Heart right ventricle (tissue), 16 donors: ENCODE data around the gene PHF14. TPM values are rescaled to one million over a fixed set of nuclear protein-coding genes. Genes with fewer than 3 reads are reported as not detected.

ENCODE experiments used
- ATAC-seq, 8 donors: fragments of 200-7000 bp; cut with Tn5 transposase; one replicate each; pipeline ENCODE4 v1.9.1; 2020; ENCODE audit warnings: mild to moderate bottlenecking in 8 of 8, moderate library complexity in 8 of 8, moderate number of reproducible peaks in 1 of 8
- DNase-seq, 2 donors: peaks; one replicate each; pipeline ENCODE4 v3.0.0-alpha.2; 2020
- H3K27ac ChIP-seq, 10 donors: fragments of 200-600 bp; sonication (generic) in 2 of 10; one replicate each; pipeline versions ENCODE4 v1.5.0 to v1.8.0; 2020 to 2022; ENCODE audit warnings: mild to moderate bottlenecking in 3 of 10
- H3K27me3 ChIP-seq, 7 donors: fragments of 200-600 bp; one replicate each; pipeline ENCODE4 v1.8.0; 2021 to 2022; ENCODE audit warnings: mild to moderate bottlenecking in 2 of 7
- H3K36me3 ChIP-seq, 9 donors: fragments of 200-600 bp; sonication (generic) in 1 of 9; one replicate each; pipeline versions ENCODE4 v1.5.0 to v1.8.0; 2020 to 2022; ENCODE audit warnings: mild to moderate bottlenecking in 2 of 9
- H3K4me1 ChIP-seq, 9 donors: fragments of 200-600 bp; sonication (generic) in 1 of 9; one replicate each; pipeline versions ENCODE4 v1.5.0 to v1.8.0; 2020 to 2022; ENCODE audit warnings: mild to moderate bottlenecking in 4 of 9
- H3K4me3 ChIP-seq, 10 donors: fragments of 200-600 bp; sonication (generic) in 2 of 10; one replicate each; pipeline versions ENCODE4 v1.5.0 to v1.8.0; 2020 to 2022; ENCODE audit warnings: mild to moderate bottlenecking in 7 of 10, moderate library complexity in 2 of 10
- H3K9me3 ChIP-seq, 11 donors: fragments of 200-600 bp in 10 of 11; sonication (generic) in 2 of 11; one replicate each; pipeline versions ENCODE4 v1.5.0 to v1.8.0; 2013 to 2022; ENCODE audit warnings: mild to moderate bottlenecking in 2 of 11, control low read depth in 1 of 11, moderate library complexity in 1 of 11
- WGBS, 2 donors: extraction: QIAGEN DNeasy Blood & Tissue Kit; methylation state at CpG; one replicate each; pipeline ENCODE4 v1.1.7; 2013; ENCODE audit warnings: inconsistent platforms in 1 of 2; 5-methylcytosine and 5-hydroxymethylcytosine counted together
- intact Hi-C, 10 donors: fragments of 100-400 bp; cut with DNase I; formaldehyde crosslinking; loops; one replicate each; pipeline versions ENCODE4 v1.11.1 to v1.14.2; 2022
- polyA plus RNA-seq, 2 donors: library from polyadenylated mRNA; stranded (reverse); fragments of 200-250 nt; gene quantifications; one replicate each; pipeline ENCODE4 v1.2.3, GENCODE V29; 2013
- total RNA-seq, 10 donors: library from RNA; stranded (reverse); fragmentation: NEBNext Ultra II Directional in 3 of 10; extraction: Animal tissue kit (Norgen Biotek cat#: 25700) in 3 of 10; gene quantifications; one replicate each; pipeline versions ENCODE4 v1.2.1 to v1.2.4, GENCODE V29; 2021 to 2023
- TF ChIP-seq, protein P1 (sequence below), 9 donors: fragments of 200-600 bp; sonication (generic) in 2 of 9; IDR thresholded peaks; one replicate each; pipeline versions ENCODE4 v1.5.0 to v1.8.0; 2021 to 2022; ENCODE audit warnings: antibody characterized with exemption in 9 of 9, mild to moderate bottlenecking in 5 of 9, moderate library complexity in 1 of 9
- donor health status: Arrhythmogenic right ventricular cardiomyopathy.
- donor health status: ischemic (EF 13 %, LVEDD 7.1; RV severe dilation, severe dysfunction).
- donor health status: healthy with polysubstance abuse.
- donor health status: DM: no; HTN: yes; CAD: no.
- donor health status: DM: no; HTN: no; CAD: no.
- donor health status: ischemic (EF 25% LVEDD 6.9; RV normal size, moderate dysfunction).
- donor health status: ischemic (EF 25% LVEDD 5.7; RV mildly dilated, moderate dysfunction).
- donor health status: healthy.
- donor health status: DM: yes; HTN: yes; CAD: no.
- donor health status: Ischemic cardiomyopathy.
- donor health status: ischemic (EF 35%, LVEDD 5.7; RV mildly dilated, moderate dysfunction).
- donor health status: nonischemic (EF 11% LVEDD 7.7; RV severe dilation, severe dysfunction).
- donor health status: DM: yes; HTN: yes; CAD: no.
- donor health status: PGD.
- donor health status: ischemic (EF 29% LVEDD 5.4; RV normal size, mild dysfunction).
- donor health status: nonischemic (EF 23%, LVEDD 6.1; RV moderate dilation, normal function).

PHF14 gene
- total and polyA plus RNA-seq, 12 donors, result 11.9 to 21.4 (median 14.8) TPM

DNA sequence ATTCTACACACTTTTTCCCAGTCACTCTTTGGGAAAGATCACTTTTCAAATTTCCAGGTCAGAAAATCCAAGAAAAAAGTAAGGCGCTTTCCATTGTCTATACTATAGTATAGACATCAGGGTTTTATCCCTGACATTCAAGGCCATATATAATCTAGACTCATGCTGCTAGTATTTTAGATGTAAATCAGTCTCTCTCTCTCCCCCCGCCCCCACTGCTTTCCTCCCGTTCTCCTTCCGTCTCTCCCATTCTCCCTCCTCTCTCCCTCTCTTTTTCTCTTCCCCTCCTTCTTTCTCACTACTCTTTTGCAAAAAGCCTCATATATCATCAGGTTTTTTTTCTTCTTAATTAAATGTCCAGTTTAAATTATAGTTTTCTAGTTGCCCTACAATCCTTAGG, 154.8 kb downstream of the PHF14 start:
- H3K27me3 ChIP-seq, result no peaks in the 10 kb centered on the region
- TF ChIP-seq, protein P1, sequence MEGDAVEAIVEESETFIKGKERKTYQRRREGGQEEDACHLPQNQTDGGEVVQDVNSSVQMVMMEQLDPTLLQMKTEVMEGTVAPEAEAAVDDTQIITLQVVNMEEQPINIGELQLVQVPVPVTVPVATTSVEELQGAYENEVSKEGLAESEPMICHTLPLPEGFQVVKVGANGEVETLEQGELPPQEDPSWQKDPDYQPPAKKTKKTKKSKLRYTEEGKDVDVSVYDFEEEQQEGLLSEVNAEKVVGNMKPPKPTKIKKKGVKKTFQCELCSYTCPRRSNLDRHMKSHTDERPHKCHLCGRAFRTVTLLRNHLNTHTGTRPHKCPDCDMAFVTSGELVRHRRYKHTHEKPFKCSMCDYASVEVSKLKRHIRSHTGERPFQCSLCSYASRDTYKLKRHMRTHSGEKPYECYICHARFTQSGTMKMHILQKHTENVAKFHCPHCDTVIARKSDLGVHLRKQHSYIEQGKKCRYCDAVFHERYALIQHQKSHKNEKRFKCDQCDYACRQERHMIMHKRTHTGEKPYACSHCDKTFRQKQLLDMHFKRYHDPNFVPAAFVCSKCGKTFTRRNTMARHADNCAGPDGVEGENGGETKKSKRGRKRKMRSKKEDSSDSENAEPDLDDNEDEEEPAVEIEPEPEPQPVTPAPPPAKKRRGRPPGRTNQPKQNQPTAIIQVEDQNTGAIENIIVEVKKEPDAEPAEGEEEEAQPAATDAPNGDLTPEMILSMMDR (IDR thresholded peaks at IDR 0.05), result no peak
- intact Hi-C loops, result no loop called here
- no peak overlapping the region for H3K4me3 ChIP-seq
- H3K36me3 ChIP-seq, result peaks cover 0 to 5% (median 0%) of the 10 kb centered on the region in 9 donors
- 87 to 91% methylated on average over 4 of the region's 4 CpGs for WGBS, 2 donors
- no peak overlapping the region for H3K27ac ChIP-seq
- H3K9me3 ChIP-seq, result no peaks in the 10 kb centered on the region
- DNase-seq (no peak), ATAC-seq (no peak)
- peaks cover 0 to 17% (median 4%) of the 10 kb centered on the region in 9 donors for H3K4me1 ChIP-seq

DNA sequence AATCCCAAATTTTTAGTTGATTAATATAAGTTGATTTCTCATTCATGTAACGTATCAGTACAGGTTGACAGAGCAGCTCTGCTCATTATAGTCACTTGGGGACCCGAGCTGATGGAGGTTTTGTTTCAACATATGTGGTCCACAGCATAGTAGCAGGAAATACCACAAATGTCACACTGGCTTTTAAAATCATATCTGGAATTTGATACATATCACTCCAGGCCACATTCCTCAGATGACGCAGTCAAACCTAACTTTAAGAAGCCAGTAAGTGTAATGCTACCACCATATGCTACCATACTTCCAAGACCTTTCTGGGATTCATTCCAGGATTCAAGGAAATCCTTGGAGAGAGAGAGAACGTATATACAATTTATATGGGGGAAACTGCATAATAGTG, 156.3 kb downstream of the PHF14 start:
- intact Hi-C loops, result no loop called here
- no peak for ATAC-seq

DNA sequence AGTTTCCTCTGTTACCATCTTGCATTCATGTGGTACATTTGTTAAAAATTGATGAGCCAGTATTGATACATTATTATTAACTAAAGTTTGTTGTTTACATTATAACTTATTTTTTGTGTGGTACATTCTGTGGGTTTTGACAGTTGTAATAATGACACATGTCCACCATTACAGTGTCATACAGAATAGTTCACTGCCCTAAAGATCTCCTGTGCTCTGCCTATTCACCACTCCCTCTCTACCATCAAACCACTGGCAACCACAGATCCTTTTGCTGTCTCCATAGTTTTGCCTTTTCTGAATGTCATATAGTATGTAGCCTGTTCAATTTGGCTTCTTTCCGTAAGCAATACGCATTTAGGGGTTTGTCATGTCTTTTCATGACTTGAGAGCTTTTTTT, 156.9 kb downstream of the PHF14 start:
- intact Hi-C loops, result no loop called here
- Histone ChIP-seq H3K4me1 (peaks cover 0 to 17% (median 4%) of the 10 kb centered on the region in 9 donors), H3K9me3 (no peaks in the 10 kb centered on the region), H3K4me3 (no peak overlapping the region), H3K36me3 (peaks cover 0 to 16% (median 0%) of the 10 kb centered on the region in 9 donors), H3K27me3 (no peaks in the 10 kb centered on the region), H3K27ac (no peak overlapping the region)
- DNase-seq (no peak), ATAC-seq (no peak)
- TF ChIP-seq, protein P1 (IDR thresholded peaks at IDR 0.05), result no peak
- WGBS, 2 donors, result 99% methylated on average over 2 of the region's 2 CpGs

More for the DNA sequence above, 156.3 kb downstream of the PHF14 start:
- H3K4me1 ChIP-seq, result peaks cover 0 to 17% (median 4%) of the 10 kb centered on the region in 9 donors
- no peak for DNase-seq
- H3K27ac ChIP-seq, result no peak overlapping the region
- H3K36me3 ChIP-seq, result peaks cover 0 to 10% (median 0%) of the 10 kb centered on the region in 9 donors
- TF ChIP-seq, protein P1 (IDR thresholded peaks at IDR 0.05), result no peak
- no peak overlapping the region for H3K4me3 ChIP-seq
- H3K9me3 ChIP-seq, result no peaks in the 10 kb centered on the region
- 84 to 86% methylated on average over 4 of the region's 4 CpGs for WGBS, 2 donors
- no peaks in the 10 kb centered on the region for H3K27me3 ChIP-seq

DNA sequence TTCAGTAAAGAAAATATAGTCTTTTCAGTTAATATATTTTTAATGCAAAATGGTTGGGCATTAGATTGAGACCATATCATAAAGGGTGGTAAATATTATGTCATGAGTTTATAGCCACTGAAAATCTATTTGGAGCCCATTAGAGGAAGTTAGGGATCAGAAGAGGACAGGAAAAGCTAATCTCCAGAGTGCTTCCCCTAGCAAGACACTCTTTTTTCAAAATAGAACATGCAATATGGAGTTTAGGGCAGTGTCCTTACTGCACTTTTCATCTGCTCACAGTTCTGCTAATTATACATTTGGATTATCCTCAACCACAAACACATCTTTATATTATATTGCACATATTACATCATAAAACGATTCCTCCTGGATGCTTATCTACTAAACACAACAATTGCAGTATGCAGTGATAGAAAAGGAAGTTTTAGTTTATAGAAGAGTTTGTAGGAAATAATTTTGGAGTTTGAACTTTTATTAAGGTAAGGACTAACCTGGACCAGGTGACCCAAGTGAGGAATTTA, 159.8 kb downstream of the PHF14 start:
- Histone ChIP-seq H3K27me3 (no peaks in the 10 kb centered on the region), H3K36me3 (peaks cover 0 to 22% (median 0%) of the 10 kb centered on the region in 9 donors), H3K27ac (no peak overlapping the region), H3K4me3 (no peak overlapping the region), H3K4me1 (peaks cover 0 to 6% (median 0%) of the 10 kb centered on the region in 9 donors), H3K9me3 (no peaks in the 10 kb centered on the region)
- no peak for DNase-seq
- no peak for ATAC-seq
- TF ChIP-seq, protein P1 (IDR thresholded peaks at IDR 0.05), result no peak
- 53 to 63% methylated on average over 1 of the region's 1 CpG for WGBS, 2 donors
- intact Hi-C loops, result no loop called here
